LHCN-M2 (cell line): ENCODE results near the gene USP36. TPM values are rescaled to one million over a fixed set of nuclear protein-coding genes. Genes with fewer than 3 reads are reported as not detected.

Experiments
- total RNA-seq: library from RNA; depleted of rRNA; stranded (reverse); fragments of >200 nt; gene quantifications from 2 replicates; pipeline ENCODE4 v1.2.3, GENCODE V29; 2014; rRNA removed

USP36 gene
- total RNA-seq, 1 experiment from 2014 or later = 21.4 TPM

Other genes starting within 250 kb of the USP36 start
- gene CYTH1, start 58.5 kb downstream of the USP36 start, total RNA-seq = 24.9 and 26.1 TPM in 2 replicates
- 0.17 and 0.32 TPM in 2 replicates for gene CEP295NL, start 62.4 kb upstream of the USP36 start, total RNA-seq
- 94.7 and 127 TPM in 2 replicates for gene TIMP2, start 84.6 kb upstream of the USP36 start, total RNA-seq
- 331 and 403 TPM in 2 replicates for gene LGALS3BP, start 139.1 kb upstream of the USP36 start, total RNA-seq
- gene CANT1, start 168.9 kb upstream of the USP36 start, total RNA-seq = 75.5 and 77.2 TPM in 2 replicates
- 5.7 and 6.7 TPM in 2 replicates for gene C1QTNF1, start 183.4 kb upstream of the USP36 start, total RNA-seq
- gene ENGASE, start 234.0 kb upstream of the USP36 start, total RNA-seq = 7.6 and 11.7 TPM in 2 replicates